Stimulated activated CD4-positive, alpha-beta T cell treated with anti-CD3 and anti-CD28 coated beads, Interleukin-4, amount 100 ng/mL, for 1 hour (primary cell): ENCODE data around the gene DCLK1.
"Not testable (repeated sequence)": the region's sequence is repeated elsewhere in the genome, so short reads cannot be mapped to it uniquely, and the experiment has no call there.

Experiments used
- DNase-seq: peaks from one replicate; pipeline ENCODE4 v3.0.0-alpha.2; 2020

Gene DCLK1

DNA sequence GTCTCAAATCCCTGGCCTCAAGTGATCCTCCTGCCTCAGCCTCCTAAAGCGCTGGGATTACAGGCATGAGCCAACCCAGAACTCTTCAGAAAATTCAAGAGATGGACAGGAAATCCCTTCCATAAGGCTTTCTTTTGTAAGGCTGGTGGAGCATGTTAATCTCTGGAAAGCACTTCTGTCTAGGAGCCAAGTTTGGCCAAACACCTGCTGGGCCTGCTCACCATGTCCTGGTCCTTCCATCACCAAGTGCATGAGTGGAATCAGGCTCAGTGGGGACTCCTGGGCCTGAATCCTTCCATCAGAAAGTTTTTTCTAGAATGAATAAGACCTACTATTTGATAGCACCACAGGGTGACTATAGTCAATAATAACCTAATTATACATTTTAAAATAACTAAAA, 148.0 kb downstream of the DCLK1 start:
- DNase-seq: no peak

DNA sequence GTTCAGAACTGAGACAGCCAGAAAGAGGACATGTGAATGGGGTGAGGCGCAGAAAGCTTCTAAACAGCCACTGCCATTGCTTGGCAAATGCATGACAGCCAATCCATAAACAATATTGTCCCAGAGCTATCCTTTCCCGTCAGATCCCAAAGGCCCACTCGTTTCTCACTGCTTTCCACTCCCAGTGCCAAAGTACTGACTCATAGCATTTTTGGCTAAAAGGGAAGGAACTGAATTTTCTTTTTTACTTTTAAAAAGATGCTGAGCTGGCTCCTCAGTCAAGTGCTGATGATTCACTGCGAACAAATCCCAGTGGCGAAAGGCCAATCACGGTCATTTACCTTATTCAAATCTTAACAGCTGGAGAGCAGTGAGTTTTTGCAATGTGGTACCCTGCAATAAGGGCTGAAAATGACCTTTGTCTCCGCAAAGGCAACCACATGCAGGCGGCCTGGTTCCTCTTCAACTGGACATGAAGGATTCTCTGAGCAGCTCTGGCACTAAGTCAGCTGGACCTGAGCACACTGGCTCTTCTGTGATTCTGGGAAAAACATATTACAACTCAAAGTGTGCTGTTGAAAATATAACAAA, 151.7 kb downstream of the DCLK1 start:
- DNase-seq: no peak

DNA sequence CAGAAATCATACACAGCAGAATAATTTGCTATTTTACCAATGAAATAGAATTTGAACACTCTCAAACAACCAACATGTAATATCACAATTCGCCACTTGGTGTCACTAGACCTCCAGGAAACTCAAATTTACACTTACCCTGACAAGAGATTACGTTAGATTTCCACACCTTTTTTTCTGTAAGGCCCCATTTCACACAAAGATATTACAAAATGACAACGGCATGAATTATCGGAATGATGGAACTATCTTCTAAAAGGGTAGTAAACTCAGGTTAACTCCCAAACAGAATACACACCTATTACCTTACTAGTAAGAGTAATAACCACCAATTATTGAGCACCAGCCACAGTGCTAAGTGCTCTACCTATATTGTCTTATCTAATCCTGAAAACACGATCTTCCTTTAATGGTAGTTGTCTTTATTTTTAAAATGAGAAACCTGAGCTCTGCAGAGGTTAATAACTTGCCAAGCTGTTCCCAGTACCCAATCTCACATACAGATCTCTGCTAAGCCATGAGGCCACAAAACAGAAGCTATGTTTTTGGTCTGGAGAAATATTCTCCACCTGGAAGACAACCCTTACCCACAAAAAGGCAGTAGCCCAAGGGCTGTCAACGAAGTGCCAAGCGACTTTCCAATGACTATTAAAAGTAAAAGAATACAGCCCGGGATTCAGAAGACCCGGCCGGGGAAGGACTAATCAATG, 152.4 kb downstream of the DCLK1 start:
- no peak for DNase-seq

DNA sequence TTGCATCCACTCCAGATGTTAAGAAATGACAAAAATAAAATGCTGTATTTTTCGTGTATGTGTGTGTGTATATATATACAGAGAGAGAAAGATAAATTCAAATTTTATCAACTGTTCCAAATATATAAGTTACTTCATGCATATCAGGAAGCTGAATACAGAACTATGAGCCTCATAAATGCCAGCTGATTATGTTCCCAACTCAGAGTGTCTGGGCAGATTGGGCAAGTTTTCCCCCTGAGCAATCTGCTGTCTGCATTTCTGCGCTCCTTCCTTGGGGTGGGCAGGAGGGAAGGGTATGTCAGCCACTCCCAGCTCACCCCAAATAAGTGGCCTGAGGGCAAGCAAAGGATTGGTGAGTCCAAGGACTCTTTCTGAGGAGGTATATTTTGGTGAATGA, 154.1 kb downstream of the DCLK1 start:
- no peak for DNase-seq

DNA sequence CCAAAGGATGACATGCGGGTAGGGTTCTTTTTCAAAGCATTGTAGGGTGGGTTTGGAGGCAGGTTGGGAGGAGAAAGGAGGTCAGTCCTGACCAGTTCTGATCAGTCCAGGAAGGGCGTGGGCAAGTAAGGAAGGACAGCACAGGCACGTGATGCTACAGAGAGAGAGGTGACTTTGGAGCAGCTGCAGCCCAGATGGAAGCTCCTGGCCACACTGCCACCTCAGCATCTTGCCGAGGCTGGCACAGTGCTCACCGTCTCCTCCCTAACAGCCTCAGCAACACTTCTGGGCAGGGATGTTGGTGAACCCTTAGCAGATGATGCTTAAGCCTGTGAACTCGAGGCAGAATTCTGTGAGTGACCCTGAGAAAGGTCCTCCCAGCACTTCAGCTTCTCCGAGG, 155.1 kb downstream of the DCLK1 start:
- DNase-seq: no peak

DNA sequence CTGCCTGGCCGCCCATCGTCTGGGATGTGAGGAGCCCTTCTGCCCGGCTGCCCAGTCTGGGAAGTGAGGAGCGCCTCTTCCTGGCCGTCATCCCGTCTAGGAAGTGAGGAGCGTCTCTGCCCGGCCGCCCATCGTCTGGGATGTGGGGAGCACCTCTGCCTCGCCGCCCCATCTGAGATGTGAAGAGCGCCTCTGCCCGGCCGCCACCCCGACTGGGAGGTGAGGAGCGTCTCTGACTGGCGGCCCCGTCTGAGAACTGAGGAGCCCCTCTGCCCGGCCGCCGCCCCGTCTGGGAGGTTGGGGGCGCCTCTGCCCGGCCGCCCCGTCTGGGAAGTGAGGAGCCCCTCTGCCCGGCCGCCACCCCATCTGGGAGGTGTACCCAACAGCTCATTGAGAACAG, 164.2 kb downstream of the DCLK1 start:
- DNase-seq: not testable (repeated sequence)

DNA sequence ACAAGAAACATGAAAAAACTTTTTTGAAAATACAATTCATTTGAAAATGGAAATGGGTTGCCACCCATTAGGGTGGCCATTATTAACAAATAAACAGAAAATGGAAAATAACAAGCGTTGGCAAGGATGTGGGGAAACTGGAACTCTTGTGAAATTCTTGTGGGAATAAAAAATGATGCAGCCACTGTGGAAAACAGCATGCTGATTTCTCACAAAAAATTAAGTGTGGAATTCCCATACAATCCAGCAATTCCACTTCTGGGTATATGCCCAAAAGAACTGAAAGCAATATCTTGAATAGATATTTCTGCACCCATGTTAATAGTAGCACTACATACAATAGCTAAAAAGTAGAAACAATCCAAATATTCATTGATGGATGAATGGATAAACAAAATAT, 165.2 kb downstream of the DCLK1 start:
- no peak for DNase-seq

GRCh38 chr13:35965226-35965927, 165.8 kb downstream of the DCLK1 start:
- DNase-seq: no peak

DNA sequence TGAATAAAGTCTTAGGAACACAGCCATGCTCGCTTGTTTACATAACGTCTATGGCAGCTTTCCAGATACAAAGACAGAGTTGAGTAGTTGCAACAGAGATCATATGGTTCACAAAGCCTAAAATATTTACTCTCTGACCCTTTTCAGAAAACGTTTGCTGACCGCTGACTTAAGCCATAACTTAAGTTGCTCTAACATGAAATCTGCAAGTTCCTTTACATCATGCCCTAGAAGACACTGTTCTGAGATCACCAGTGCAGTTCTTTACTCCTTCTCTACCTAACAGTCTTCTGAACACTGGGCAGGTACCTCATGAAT, 166.4 kb downstream of the DCLK1 start:
- DNase-seq: no peak

- no peak for DNase-seq
Observed at GRCh38 chr13:35964011-35964862, 166.9 kb downstream of the DCLK1 start.

DNA sequence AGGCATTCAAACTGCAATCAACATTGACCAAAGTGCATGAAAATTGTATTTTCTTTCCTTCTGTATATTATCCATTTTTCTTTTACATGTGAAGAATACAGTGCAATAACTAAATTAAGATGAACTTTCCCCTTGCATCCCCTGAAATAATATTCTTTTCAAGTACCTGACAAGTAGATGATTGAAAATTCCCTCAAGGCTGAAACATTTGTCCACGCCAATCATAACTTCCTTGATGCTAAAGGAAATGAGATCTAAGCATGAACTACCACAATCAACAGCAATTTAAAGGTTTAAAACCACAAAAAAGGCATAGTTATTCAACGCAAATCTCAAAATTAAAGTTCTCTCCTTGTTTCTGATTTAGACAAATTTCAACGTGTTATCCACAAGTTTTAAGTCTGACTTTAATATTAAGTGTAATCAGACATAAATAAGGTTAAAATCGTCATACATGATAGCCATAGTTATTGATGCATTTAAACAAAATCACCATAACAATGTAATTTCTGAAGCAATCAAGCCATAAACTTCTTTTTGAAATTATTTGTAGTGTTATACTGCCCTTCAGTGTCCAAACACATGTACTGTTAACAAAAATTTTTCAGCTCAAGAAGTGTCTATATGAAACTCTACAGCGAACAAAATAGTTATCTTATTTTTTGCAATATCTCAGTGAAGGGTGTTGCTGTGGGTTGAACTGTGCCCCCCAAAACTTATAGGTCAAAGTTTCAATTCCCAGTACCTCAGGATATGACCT, 169.5 kb downstream of the DCLK1 start:
- DNase-seq: no peak

DNA sequence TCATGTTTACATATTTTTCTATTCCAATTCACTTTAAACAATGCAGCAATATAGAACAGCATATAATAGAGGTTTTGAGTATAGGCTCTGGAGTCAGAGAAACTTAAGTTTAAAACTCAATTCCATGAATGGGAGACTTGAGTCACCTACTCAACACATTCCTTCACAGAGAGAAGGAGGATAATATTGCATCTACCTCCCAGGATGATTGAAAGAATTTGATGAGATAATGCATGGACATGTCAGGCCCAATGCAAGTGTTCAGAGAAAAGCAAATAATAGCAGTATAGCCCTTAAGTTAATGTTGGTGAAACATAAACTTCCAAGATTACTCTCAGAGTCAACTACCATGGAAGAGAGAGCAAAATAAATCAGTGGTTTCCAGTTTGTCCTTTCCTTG, 170.2 kb downstream of the DCLK1 start:
- no peak for DNase-seq

DNA sequence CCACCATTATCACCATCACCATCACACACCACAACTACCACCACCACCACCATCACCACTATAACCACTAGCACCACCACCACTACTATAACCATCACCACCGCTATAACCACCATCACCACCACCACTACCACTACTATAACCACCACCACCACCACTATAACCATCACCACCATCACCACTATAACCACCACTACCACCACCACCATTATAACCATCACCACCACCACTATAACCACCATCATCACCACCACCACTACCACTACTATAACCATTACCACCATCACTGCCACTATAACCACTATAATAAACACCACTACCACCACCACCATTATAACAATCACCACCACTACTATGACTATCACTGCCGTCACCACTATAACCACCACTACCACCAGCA, 173.2 kb downstream of the DCLK1 start:
- no peak for DNase-seq

DNA sequence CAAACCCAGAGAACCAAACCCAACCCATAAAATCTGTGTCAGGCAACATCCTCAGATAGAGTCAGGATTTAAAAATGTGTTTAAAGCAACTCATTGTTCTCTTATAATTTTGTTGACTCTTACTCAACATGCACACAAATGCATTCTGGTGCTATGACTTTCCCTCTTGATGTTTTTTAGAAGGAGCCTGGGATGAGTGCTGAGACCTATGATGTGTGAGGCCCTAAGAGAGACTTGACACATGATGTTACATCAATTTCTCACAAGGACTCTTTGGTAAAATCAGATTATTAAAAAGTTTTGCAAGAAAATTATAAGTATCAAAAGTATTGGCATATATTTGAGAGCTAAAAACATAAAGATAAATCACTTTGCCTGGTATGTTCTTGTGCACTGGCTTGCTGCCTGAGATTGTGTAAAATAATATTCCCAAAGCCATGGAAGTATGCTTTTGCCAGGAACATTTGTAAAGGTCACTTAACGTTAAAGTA, 173.9 kb downstream of the DCLK1 start:
- DNase-seq: no peak

GRCh38 chr13:35956074-35956473, 175.1 kb downstream of the DCLK1 start:
- no peak for DNase-seq

DNA sequence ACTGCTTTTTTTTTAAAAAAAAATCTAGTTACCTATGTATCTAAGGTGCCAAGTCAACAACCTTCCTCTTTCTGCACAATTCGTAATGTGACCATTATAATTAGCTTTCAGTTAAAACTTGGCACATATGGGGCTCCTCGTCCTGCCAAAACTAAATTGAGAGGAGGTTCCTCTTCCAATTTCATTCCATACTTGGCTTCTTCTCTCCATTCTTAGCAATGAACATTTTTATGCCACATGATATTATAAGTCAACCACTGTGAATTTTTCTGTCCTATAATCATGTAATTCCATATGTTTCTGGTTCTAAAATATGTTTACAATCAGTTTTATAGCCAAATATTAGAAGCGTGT, 177.0 kb downstream of the DCLK1 start:
- no peak for DNase-seq

DNA sequence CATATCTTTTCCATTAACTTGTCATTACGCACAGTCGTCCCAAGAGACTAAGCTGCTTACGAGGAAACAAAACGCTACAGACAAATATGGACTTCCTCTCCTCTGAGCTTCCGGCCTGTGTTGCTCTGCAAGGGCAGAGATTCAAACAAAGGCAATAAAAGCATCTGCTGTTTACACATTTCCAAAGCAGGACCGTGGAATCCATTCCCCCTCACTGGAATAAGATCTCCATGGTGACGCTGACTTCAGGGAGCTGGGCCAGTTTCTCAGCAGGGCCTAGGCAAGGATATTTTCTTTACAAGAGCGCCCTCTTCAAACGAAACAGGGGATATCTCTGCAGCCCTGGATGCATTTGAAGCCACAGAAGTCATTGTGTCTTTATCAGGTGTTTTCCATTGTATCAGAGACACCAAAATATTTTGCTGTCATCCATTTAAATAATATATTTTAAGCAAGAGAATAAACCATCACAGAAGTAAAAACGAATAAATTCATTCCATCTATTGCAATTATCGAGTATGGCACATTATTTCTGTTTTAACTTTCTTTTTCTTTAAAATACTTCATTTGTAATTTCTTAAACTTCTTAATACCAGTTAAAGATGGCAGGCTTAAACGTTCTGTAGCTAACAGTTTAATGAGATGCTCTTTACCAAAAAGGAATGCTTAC, 177.5 kb downstream of the DCLK1 start:
- DNase-seq: no peak

DNA sequence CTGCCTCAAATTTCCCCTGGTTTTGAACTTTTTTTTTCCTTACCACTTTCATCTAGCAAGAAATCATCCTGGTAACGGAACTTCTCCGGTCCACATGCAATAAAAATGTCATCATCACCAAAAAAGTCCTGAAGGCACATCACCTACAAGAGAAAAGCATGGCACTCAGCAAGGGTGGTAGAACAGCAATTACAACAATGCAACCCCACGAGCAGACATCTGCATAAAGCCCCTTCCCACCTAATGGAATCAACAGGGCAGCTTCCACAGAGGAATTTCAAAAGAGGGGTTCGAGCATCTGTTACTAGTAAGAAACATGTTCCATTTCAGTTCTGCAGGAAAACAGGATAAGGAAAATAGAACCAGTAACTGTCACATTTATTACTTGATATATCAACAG, 183.9 kb downstream of the DCLK1 start:
- no peak for DNase-seq

GRCh38 chr13:35945368-35945767, 185.8 kb downstream of the DCLK1 start:
- DNase-seq: no peak

GRCh38 chr13:35941374-35941773, 189.8 kb downstream of the DCLK1 start:
- DNase-seq: no peak

DNA sequence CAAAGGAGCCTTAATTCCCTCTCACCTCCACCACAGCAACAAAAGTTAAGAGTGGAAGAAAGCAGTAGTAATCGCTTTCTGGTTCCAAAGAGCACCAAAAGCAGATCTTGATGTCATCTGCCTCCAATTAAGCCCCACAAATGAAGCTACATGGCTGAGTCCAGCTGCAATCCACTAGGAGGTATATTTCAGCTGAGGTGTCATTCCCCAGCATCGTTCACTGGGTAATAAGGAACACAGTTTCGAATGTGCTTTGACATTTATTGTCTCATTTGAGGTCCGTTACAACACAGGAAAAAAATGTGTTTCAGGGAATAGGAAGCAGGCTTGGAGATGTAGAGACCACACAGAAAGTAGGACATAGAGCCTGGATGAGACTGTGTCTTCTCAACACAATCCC, 190.4 kb downstream of the DCLK1 start:
- no peak for DNase-seq
